Body of pancreas (tissue), 4 donors: ENCODE measurements around the gene KANSL1L.

Experiments
- CTCF ChIP-seq, 7 experiments: fragments of 450-650 bp in 4 of 7; fragments of 200-600 bp in 3 of 7; sonication (generic) in 3 of 7; IDR thresholded peaks; one replicate each; pipeline ENCODE4 v1.5.1; 2016 to 2019; ENCODE audit warnings: antibody characterized with exemption in 7 of 7
- POLR2A ChIP-seq, 3 donors: fragments of 450-650 bp; IDR thresholded peaks; one replicate each; pipeline ENCODE4 v1.6.1; 2016; ENCODE audit warnings: antibody characterized with exemption in 3 of 3, mild to moderate bottlenecking in 2 of 3

GRCh38 chr2:210063306-210063705, 107.9 kb downstream of the KANSL1L start:
- TF ChIP-seq CTCF (IDR thresholded peaks at IDR 0.05), result no peak
- TF ChIP-seq POLR2A (IDR thresholded peaks at IDR 0.05), result no peak
